Neuronal stem cell (in vitro differentiated cells): ENCODE measurements around the gene ANKRD17.
"Not testable (repeated sequence)": the region's sequence is repeated elsewhere in the genome, so short reads cannot be mapped to it uniquely, and the experiment has no call there.

Source experiments
- DNase-seq: peaks from one replicate; pipeline ENCODE4 v3.0.0-alpha.2; 2013; ENCODE audit warnings: low spot score
- H2AFZ ChIP-seq: one replicate; pipeline ENCODE4 v1.6.1; 2013; ENCODE audit warnings: mild to moderate bottlenecking, low read length, inconsistent platforms
- H2AK5ac ChIP-seq: 2 replicates; pipeline ENCODE4 v1.6.1; 2013; ENCODE audit warnings: low read depth, mild to moderate bottlenecking, inconsistent platforms, low read length, moderate library complexity, mixed read lengths
- H2BK120ac ChIP-seq: 2 replicates; pipeline ENCODE4 v1.6.1; 2013; ENCODE audit warnings: low read depth, mild to moderate bottlenecking, inconsistent platforms, low read length, moderate library complexity, mixed read lengths
- H2BK12ac ChIP-seq: one replicate; pipeline ENCODE4 v1.6.1; 2013; ENCODE audit warnings: low read length, inconsistent platforms
- H2BK15ac ChIP-seq: 2 replicates; pipeline ENCODE4 v1.6.1; 2013; ENCODE audit warnings: mild to moderate bottlenecking, low read length, inconsistent platforms, mixed read lengths
- H2BK5ac ChIP-seq: one replicate; pipeline ENCODE4 v1.6.1; 2013; ENCODE audit warnings: inconsistent platforms, mild to moderate bottlenecking, low read length, moderate library complexity
- H3K14ac ChIP-seq: one replicate; pipeline ENCODE4 v1.6.1; 2013; ENCODE audit warnings: low read length, inconsistent platforms
- H3K18ac ChIP-seq: 2 replicates; pipeline ENCODE4 v1.6.1; 2013; ENCODE audit warnings: low read length, inconsistent platforms
- H3K23ac ChIP-seq: 2 replicates; pipeline ENCODE4 v1.6.1; 2013; ENCODE audit warnings: low read depth, mild to moderate bottlenecking, mixed read lengths, low read length, inconsistent platforms; ENCODE audit not compliant: poor library complexity
- H3K27ac ChIP-seq: replicated peaks from 3 replicates; pipeline ENCODE4 v1.5.1; 2013; ENCODE audit warnings: low read length, inconsistent platforms
- H3K27me3 ChIP-seq, 3 experiments: 2 replicates each; pipeline ENCODE4 v1.6.1; 2013; ENCODE audit warnings: low read length in 3 of 3, mild to moderate bottlenecking in 2 of 3, inconsistent platforms in 1 of 3, low read depth in 1 of 3, mixed read lengths in 1 of 3, moderate library complexity in 1 of 3; ENCODE audit not compliant: control insufficient read depth in 3 of 3, insufficient read depth in 3 of 3
- H3K36me3 ChIP-seq, 2 donors: replicated peaks in 1 of 2; 2 replicates each; pipeline ENCODE4 v1.6.1; 2013; ENCODE audit warnings: low read length in 2 of 2; ENCODE audit not compliant: control insufficient read depth in 2 of 2, insufficient read depth in 2 of 2
- H3K4ac ChIP-seq: 2 replicates; pipeline ENCODE4 v1.6.1; 2013; ENCODE audit warnings: inconsistent platforms, mild to moderate bottlenecking, low read length, moderate library complexity
- H3K4me1 ChIP-seq, 2 donors: 1 replicate in 1 of 2; 2 replicates in 1 of 2; pipeline ENCODE4 v1.6.1; 2013; ENCODE audit warnings: low read length in 2 of 2, low read depth in 1 of 2; ENCODE audit not compliant: control insufficient read depth in 2 of 2, insufficient read depth in 1 of 2
- H3K4me2 ChIP-seq: one replicate; pipeline ENCODE4 v1.6.1; 2013; ENCODE audit warnings: mild to moderate bottlenecking, low read length, inconsistent platforms; ENCODE audit not compliant: insufficient read depth, poor library complexity, severe bottlenecking
- H3K4me3 ChIP-seq, 2 donors: 2 replicates each; pipeline ENCODE4 v1.5.1; 2013; ENCODE audit warnings: low read length in 2 of 2, mild to moderate bottlenecking in 2 of 2, inconsistent platforms in 1 of 2, moderate library complexity in 1 of 2
- H3K79me1 ChIP-seq: one replicate; pipeline ENCODE4 v1.6.1; 2013; ENCODE audit warnings: low read depth, mild to moderate bottlenecking, inconsistent platforms, low read length, moderate library complexity
- H3K9ac ChIP-seq: one replicate; pipeline ENCODE4 v1.6.1; 2013; ENCODE audit warnings: mild to moderate bottlenecking, low read depth, low read length, inconsistent platforms; ENCODE audit not compliant: poor library complexity
- H3K9me3 ChIP-seq, 2 donors: replicated peaks in 1 of 2; 2 replicates each; pipeline versions ENCODE3 to v1.6.1; 2013; ENCODE audit warnings: low read length in 2 of 2, mild to moderate bottlenecking in 2 of 2, inconsistent platforms in 1 of 2, low read depth in 1 of 2, mixed read lengths in 1 of 2, moderate library complexity in 1 of 2; ENCODE audit not compliant: control insufficient read depth in 2 of 2, insufficient read depth in 1 of 2
- H4K8ac ChIP-seq: one replicate; pipeline ENCODE4 v1.6.1; 2013; ENCODE audit warnings: low read depth, mild to moderate bottlenecking, inconsistent platforms, low read length, moderate library complexity
- H4K91ac ChIP-seq: one replicate; pipeline ENCODE4 v1.6.1; 2013; ENCODE audit warnings: low read length, low read depth, mild to moderate bottlenecking, inconsistent platforms; ENCODE audit not compliant: poor library complexity
- WGBS, 2 donors: extraction: QIAGEN DNeasy Blood & Tissue Kit; methylation state at CpG; one replicate each; pipeline ENCODE4 v1.1.7; 2013; ENCODE audit warnings: missing lambda C conversion rate in 2 of 2, mixed read lengths in 1 of 2; ENCODE audit not compliant: insufficient read length in 2 of 2, insufficient replicate concordance in 1 of 2; ENCODE audit errors: extremely low coverage in 2 of 2; 5-methylcytosine and 5-hydroxymethylcytosine counted together

Gene ANKRD17

DNA sequence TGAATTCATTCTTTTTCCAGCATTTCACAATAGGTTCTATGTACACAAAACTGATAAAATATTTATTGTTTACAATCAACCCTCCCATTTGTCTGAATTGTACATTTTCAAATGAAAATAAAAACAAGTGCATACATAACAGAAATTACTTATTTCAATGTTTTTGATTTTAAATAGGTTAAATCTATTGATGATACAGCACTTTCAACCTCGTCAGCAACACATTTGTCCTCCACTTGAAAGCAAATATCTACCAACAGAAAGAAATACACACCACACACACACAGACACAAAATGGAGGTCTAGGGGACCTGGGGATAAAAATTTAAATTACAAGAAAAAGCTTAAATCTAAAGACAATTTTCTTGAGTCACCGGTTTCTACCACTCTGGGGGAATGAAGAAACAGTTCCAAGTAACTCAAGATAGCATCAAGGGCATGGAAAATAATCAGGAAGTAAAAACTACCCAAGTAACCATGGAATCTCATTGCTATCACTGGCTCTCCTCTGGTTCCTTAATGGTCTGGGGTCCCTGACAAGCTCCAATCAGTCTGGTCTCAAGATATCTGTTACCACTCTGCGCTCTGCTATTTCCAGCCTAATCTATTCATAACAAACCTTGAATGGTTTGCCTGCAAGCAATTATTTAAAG is 27.6 kb downstream of the ANKRD17 start:
- no peak overlapping the region for H4K8ac ChIP-seq
- DNase-seq = no peak
- H3K9me3 ChIP-seq = peaks cover 0 to 31% of the 10 kb centered on the region in 2 donors
- no peak overlapping the region for H3K14ac ChIP-seq
- H3K4ac ChIP-seq = no peak overlapping the region
- no peak overlapping the region for H2AK5ac ChIP-seq
- no peak overlapping the region for H3K18ac ChIP-seq
- H3K4me2 ChIP-seq = no peak overlapping the region
- H3K9ac ChIP-seq = no peak overlapping the region
- H3K36me3 ChIP-seq = peaks cover 4 to 72% of the 10 kb centered on the region in 2 donors
- no peak overlapping the region for H2BK12ac ChIP-seq
- no peak overlapping the region for H4K91ac ChIP-seq
- H2BK15ac ChIP-seq = no peak overlapping the region
- no peak overlapping the region for H3K27ac ChIP-seq
- WGBS, 2 donors = no CpG with 5 or more reads among the region's 3 CpGs
- H2BK5ac ChIP-seq = no peak overlapping the region
- H2AFZ ChIP-seq = no peak overlapping the region
- H3K79me1 ChIP-seq = no peaks in the 10 kb centered on the region
- H3K23ac ChIP-seq = no peak overlapping the region
- no peaks in the 10 kb centered on the region for H3K27me3 ChIP-seq
- no peak overlapping the region for H3K4me3 ChIP-seq
- H2BK120ac ChIP-seq = no peak overlapping the region
- H3K4me1 ChIP-seq = no peaks in the 10 kb centered on the region

GRCh38 chr4:73228800-73229199 is 29.8 kb downstream of the ANKRD17 start:
- H3K4me2 ChIP-seq, H2BK15ac ChIP-seq, H3K79me1 ChIP-seq, H4K91ac ChIP-seq, H3K23ac ChIP-seq, H3K4ac ChIP-seq, H3K4me1 ChIP-seq, H4K8ac ChIP-seq, H2AK5ac ChIP-seq, H2BK12ac ChIP-seq, H3K14ac ChIP-seq, H3K4me3 ChIP-seq, H2BK120ac ChIP-seq, H3K18ac ChIP-seq, H3K27ac ChIP-seq, H2BK5ac ChIP-seq, DNase-seq, H3K9ac ChIP-seq, H2AFZ ChIP-seq, H3K27me3 ChIP-seq: not testable (repeated sequence)
- peaks cover 0 to 56% of the 10 kb centered on the region in 2 donors for H3K36me3 ChIP-seq
- peaks cover 0 to 11% of the 10 kb centered on the region in 2 donors for H3K9me3 ChIP-seq
- no CpG with 5 or more reads among the region's 6 CpGs for WGBS, 2 donors

DNA sequence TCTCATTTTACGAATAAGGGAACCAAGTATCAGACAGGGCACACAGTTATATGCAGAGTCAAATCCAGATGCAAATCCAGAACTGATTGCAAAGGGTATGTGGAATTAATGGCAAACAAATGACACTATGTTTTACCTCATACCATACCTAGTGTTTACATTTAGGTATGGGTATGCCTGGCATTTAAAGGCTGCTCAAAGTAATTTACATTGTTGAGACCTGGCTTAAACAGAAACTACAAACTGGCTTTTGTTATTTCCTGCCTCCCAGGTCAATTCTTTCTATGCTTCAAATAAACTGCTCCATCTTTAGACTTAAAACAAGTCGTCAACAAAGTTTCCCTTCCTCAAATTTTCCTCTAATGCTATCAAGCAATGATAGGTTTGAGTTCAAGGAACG is 33.7 kb downstream of the ANKRD17 start:
- peaks cover 1 to 9% of the 10 kb centered on the region in 2 donors for H3K4me1 ChIP-seq
- no peaks in the 10 kb centered on the region for H3K27me3 ChIP-seq
- H3K36me3 ChIP-seq = peaks cover 0 to 29% of the 10 kb centered on the region in 2 donors
- H2BK12ac ChIP-seq = no peak overlapping the region
- H3K18ac ChIP-seq = no peak overlapping the region
- H3K27ac ChIP-seq = no peak overlapping the region
- H4K8ac ChIP-seq = no peak overlapping the region
- H4K91ac ChIP-seq = no peak overlapping the region
- H2AK5ac ChIP-seq = no peak overlapping the region
- no peak overlapping the region for H3K4me3 ChIP-seq
- H3K9me3 ChIP-seq = peaks cover 0 to 2% of the 10 kb centered on the region in 2 donors
- no peak overlapping the region for H2BK120ac ChIP-seq
- no peak overlapping the region for H2BK5ac ChIP-seq
- H2AFZ ChIP-seq = no peak overlapping the region
- WGBS, 2 donors = no CpG with 5 or more reads among the region's 3 CpGs
- H3K4me2 ChIP-seq = no peak overlapping the region
- H3K4ac ChIP-seq = no peak overlapping the region
- no peak for DNase-seq
- H3K9ac ChIP-seq = no peak overlapping the region
- H3K79me1 ChIP-seq = no peaks in the 10 kb centered on the region
- no peak overlapping the region for H3K14ac ChIP-seq
- H2BK15ac ChIP-seq = no peak overlapping the region
- H3K23ac ChIP-seq = no peak overlapping the region

- no CpG with 5 or more reads among the region's 3 CpGs for WGBS, 2 donors
- no peak overlapping the region for H3K23ac ChIP-seq
Measured at GRCh38 chr4:73223258-73223650, 35.3 kb downstream of the ANKRD17 start.

More at GRCh38 chr4:73223258-73223650, 35.3 kb downstream of the ANKRD17 start:
- Histone ChIP-seq H3K9ac (no peak overlapping the region), H3K18ac (no peak overlapping the region), H2AFZ (no peak overlapping the region), H2BK15ac (no peak overlapping the region), H2BK5ac (no peak overlapping the region), H2BK120ac (no peak overlapping the region), H4K91ac (no peak overlapping the region), H3K4me3 (peak overlapping the region in 1 of 2 donors; percentile 52), H3K14ac (no peak overlapping the region), H3K9me3 (no peaks in the 10 kb centered on the region), H3K36me3 (peaks cover 0 to 34% of the 10 kb centered on the region in 2 donors), H2AK5ac (no peak overlapping the region), H4K8ac (no peak overlapping the region), H3K4me2 (no peak overlapping the region), H2BK12ac (no peak overlapping the region), H3K79me1 (no peaks in the 10 kb centered on the region), H3K4me1 (peaks cover 1 to 9% of the 10 kb centered on the region in 2 donors), H3K4ac (no peak overlapping the region), H3K27ac (no peak overlapping the region), H3K27me3 (no peaks in the 10 kb centered on the region)
- DNase-seq = no peak
